GM12878 (cell line): Measurements from ENCODE around the gene ANKRD55. TPM values are rescaled to one million over a fixed set of nuclear protein-coding genes. Genes with fewer than 3 reads are reported as not detected.

Source experiments
- ATAC-seq: fragments of 200-7000 bp; cut with Tn5 transposase; 3 replicates; pipeline ENCODE4 v1.9.1; 2020; ENCODE audit warnings: mild to moderate bottlenecking, moderate library complexity
- BruUV-seq: library from RNA; stranded (reverse); fragments of 400-500 nt; replicated peaks from 2 replicates; lab custom pipeline; 2021; lab: Mats Ljungman, UMichigan
- CTCF ChIA-PET: fragments of 300-600 bp; sonication (Branson Sonifier 250); formaldehyde crosslinking; extraction: SDS; loops from one replicate; lab custom pipeline; 2021; ENCODE audit warnings: inconsistent platforms; lab: Yijun Ruan, JAX
- POLR2A ChIA-PET: fragments of 350-600 bp; formaldehyde crosslinking; extraction: SDS; loops from one replicate; lab custom pipeline; 2021; ENCODE audit warnings: inconsistent platforms; lab: Charles Lee
- RAD21 ChIA-PET: fragments of 300-600 bp; sonication (Branson Sonifier 250); formaldehyde crosslinking; loops from one replicate; lab custom pipeline; 2023; ENCODE audit warnings: antibody characterized with exemption; ENCODE audit not compliant: unreplicated experiment; lab: Charles Lee
- SMC1A ChIA-PET: fragments of 300-600 bp; sonication (Branson Sonifier 250); formaldehyde crosslinking; loops from one replicate; lab custom pipeline; 2023; ENCODE audit not compliant: unreplicated experiment, uncharacterized antibody; lab: Charles Lee
- DNase-seq: peaks from one replicate; pipeline ENCODE4 v3.0.0-alpha.2; 2011; ENCODE audit warnings: low read depth, low spot score
- FAIRE-seq: peaks from 3 replicates; lab custom pipeline; 2011; peaks lifted over from hg19 to GRCh38; lab: Jason Lieb, UNC
- H2AFZ ChIP-seq: 2 replicates; pipeline ENCODE4 v1.6.0; 2011; ENCODE audit warnings: low read depth, low read length, control low read depth; ENCODE audit not compliant: control insufficient read depth
- H3K27ac ChIP-seq: 2 replicates; pipeline ENCODE4 v1.5.1; 2011; ENCODE audit warnings: control low read depth; ENCODE audit not compliant: control insufficient read depth, insufficient read depth
- H3K27me3 ChIP-seq, 2 experiments: replicated peaks in 1 of 2; 2 replicates each; pipeline versions ENCODE4 v1.6.0 to v1.6.1; 2011; ENCODE audit warnings: low read length in 1 of 2; ENCODE audit not compliant: control insufficient read depth in 2 of 2, insufficient read depth in 2 of 2
- H3K36me3 ChIP-seq, 2 experiments: 2 replicates each; pipeline ENCODE4 v1.5.1; 2011; ENCODE audit warnings: low read length in 1 of 2; ENCODE audit not compliant: control insufficient read depth in 2 of 2, insufficient read depth in 2 of 2
- H3K4me1 ChIP-seq: 2 replicates; pipeline ENCODE4 v1.6.1; 2011; ENCODE audit warnings: mild to moderate bottlenecking, low read length, moderate library complexity, mixed read lengths; ENCODE audit not compliant: control insufficient read depth, insufficient read depth
- H3K4me2 ChIP-seq: 2 replicates; pipeline ENCODE4 v1.6.0; 2011; ENCODE audit warnings: control low read depth; ENCODE audit not compliant: control insufficient read depth, insufficient read depth
- H3K4me3 ChIP-seq: fragments of 200-600 bp; sonication (generic); 2 replicates; pipeline ENCODE4 v1.5.1; 2016
- H3K79me2 ChIP-seq: 2 replicates; pipeline ENCODE4 v1.6.0; 2011; ENCODE audit warnings: low read length; ENCODE audit not compliant: control insufficient read depth, insufficient read depth
- H3K9ac ChIP-seq: 2 replicates; pipeline ENCODE4 v1.8.0; 2011; ENCODE audit warnings: low read length, control low read depth, mixed read lengths; ENCODE audit not compliant: control insufficient read depth, insufficient read depth
- H3K9me3 ChIP-seq: replicated peaks from 3 replicates; pipeline ENCODE4 v1.5.1; 2011; ENCODE audit warnings: mild to moderate bottlenecking, low read length; ENCODE audit not compliant: control insufficient read depth, insufficient read depth
- H4K20me1 ChIP-seq: 2 replicates; pipeline ENCODE4 v1.6.0; 2011; ENCODE audit not compliant: control insufficient read depth, insufficient read depth
- BACH1 ChIP-seq: fragments of 450-650 bp; IDR thresholded peaks from 2 replicates; pipeline ENCODE4 v1.6.1; 2017; ENCODE audit warnings: mild to moderate bottlenecking, borderline replicate concordance
- BHLHE40 ChIP-seq, 2 experiments: fragments of 450-650 bp in 1 of 2; IDR thresholded peaks; 2 replicates each; pipeline ENCODE4 v1.6.1; 2011 to 2017; ENCODE audit warnings: low read depth in 2 of 2, borderline replicate concordance in 1 of 2, improper control_type of control experiment in 1 of 2, low read length in 1 of 2, mild to moderate bottlenecking in 1 of 2
- IKZF1 ChIP-seq: fragments of 450-650 bp; conservative IDR thresholded peaks from 2 replicates; pipeline ENCODE4 v1.6.1; 2017; ENCODE audit warnings: antibody characterized with exemption, mild to moderate bottlenecking
- IKZF2 ChIP-seq, 2 experiments: fragments of 450-650 bp; IDR thresholded peaks; 2 replicates each; pipeline ENCODE4 v1.6.1; 2017; ENCODE audit warnings: mild to moderate bottlenecking in 2 of 2, moderate library complexity in 2 of 2
- MTA2 ChIP-seq: fragments of 450-650 bp; IDR thresholded peaks from 2 replicates; pipeline ENCODE4 v1.6.1; 2016; ENCODE audit warnings: low read depth, mild to moderate bottlenecking, moderate library complexity
- NR2F1 ChIP-seq: fragments of 450-650 bp; conservative IDR thresholded peaks from 2 replicates; pipeline ENCODE4 v1.6.1; 2017; ENCODE audit warnings: mild to moderate bottlenecking
- RAD51 ChIP-seq: fragments of 450-650 bp; IDR thresholded peaks from 2 replicates; pipeline ENCODE4 v1.6.1; 2016; ENCODE audit warnings: moderate library complexity, mild to moderate bottlenecking, inconsistent platforms
- RCOR1 ChIP-seq: conservative IDR thresholded peaks from 2 replicates; pipeline ENCODE4 v1.6.1; 2012; ENCODE audit warnings: low read depth, low read length, improper control_type of control experiment
- RUNX3 ChIP-seq: IDR thresholded peaks from 2 replicates; pipeline ENCODE4 v1.6.1; 2012; ENCODE audit warnings: low read length, inconsistent platforms
- SPI1 ChIP-seq: IDR thresholded peaks from 2 replicates; pipeline ENCODE4 v1.6.1; 2011; ENCODE audit warnings: low read depth, mild to moderate bottlenecking, low read length, moderate library complexity, borderline replicate concordance; ENCODE audit not compliant: insufficient read depth
- SREBF1 ChIP-seq: IDR thresholded peaks from 2 replicates; pipeline ENCODE4 v1.6.1; 2012; ENCODE audit warnings: mild to moderate bottlenecking, low read length
- SRF ChIP-seq, 2 experiments: IDR thresholded peaks; 2 replicates each; pipeline ENCODE4 v1.6.1; 2011; ENCODE audit warnings: low read depth in 2 of 2, low read length in 2 of 2, mild to moderate bottlenecking in 1 of 2, moderate library complexity in 1 of 2
- WRNIP1 ChIP-seq: IDR thresholded peaks from 2 replicates; pipeline ENCODE4 v1.6.1; 2011; ENCODE audit warnings: low read depth, low read length, improper control_type of control experiment, borderline replicate concordance
- YBX1 ChIP-seq: fragments of 450-650 bp; IDR thresholded peaks from 2 replicates; pipeline ENCODE4 v1.6.1; 2016; ENCODE audit warnings: antibody characterized with exemption
- ZNF217 ChIP-seq: fragments of 450-650 bp; IDR thresholded peaks from 2 replicates; pipeline ENCODE4 v1.6.1; 2017; ENCODE audit warnings: antibody characterized with exemption, mild to moderate bottlenecking
- ZNF24 ChIP-seq: fragments of 450-650 bp; IDR thresholded peaks from 2 replicates; pipeline ENCODE4 v1.6.1; 2017; ENCODE audit warnings: antibody characterized with exemption, mild to moderate bottlenecking
- ZNF687 ChIP-seq: fragments of 450-650 bp; IDR thresholded peaks from 2 replicates; pipeline ENCODE4 v1.6.1; 2017; ENCODE audit warnings: mild to moderate bottlenecking, moderate library complexity
- WGBS: methylation state at CpG from one replicate; pipeline ENCODE4 v1.1.6; 2016; ENCODE audit warnings: low lambda C conversion rate; ENCODE audit not compliant: insufficient replicate concordance, insufficient coverage; ENCODE audit errors: missing lambda C conversion rate; 5-methylcytosine and 5-hydroxymethylcytosine counted together
- in situ Hi-C: fragments of 300-500 bp; cut with MboI; formaldehyde crosslinking; loops from 9 replicates; pipeline ENCODE4 v1.14.3; 2018; ENCODE audit warnings: mixed read lengths
- intact Hi-C: fragments of 100-400 bp; cut with micrococcal nuclease; formaldehyde crosslinking; loops from one replicate; pipeline ENCODE4 v1.14.2; 2022; ENCODE audit not compliant: unreplicated experiment
- polyA plus RNA-seq, 11 experiments: library from polyadenylated mRNA; depleted of rRNA in 4 of 11; unstranded in 6 of 11; stranded (reverse) in 5 of 11; fragments of >200 nt; fragmentation: Nextera tagmentation in 4 of 11; fragmentation: Illumina TruSeq in 1 of 11; extraction: Ambion mirVana in 4 of 11; extraction: Trizol in 1 of 11; gene quantifications; 1 replicate in 1 of 11; 2 replicates in 10 of 11; pipeline versions ENCODE4 v1.2.1 to v1.2.3, GENCODE V29; 2011 to 2016; ENCODE audit warnings: inconsistent platforms in 2 of 11, missing spikeins in 2 of 11, low read depth in 1 of 11
- total RNA-seq, 4 experiments: library from RNA; depleted of rRNA in 3 of 4; stranded (reverse); fragments of >200 nt in 3 of 4; fragmentation: Illumina TruSeq in 1 of 4; extraction: Trizol in 1 of 4; gene quantifications; 2 replicates each; pipeline versions ENCODE4 v1.2.1 to v1.2.3, GENCODE V29; 2013 to 2021

ANKRD55 gene
- total and polyA plus RNA-seq, 10 of the 15 experiments (the other 5 are each of a cell fraction or from before 2014, with no cell fraction given), result 0.04 TPM; not detected in 9

- no peaks in the 10 kb centered on the region for H3K27me3 ChIP-seq
- SMC1A ChIA-PET, result interaction anchor here (0.7 to 4.4 kb wide), 10 partner anchors 12 to 101 kb away, joined by 3 to 42 read pairs (median 4); partner anchors contain the start of gene IL6ST
- no peak overlapping the region for H3K27ac ChIP-seq
- FAIRE-seq, result peak; percentile 84
- 4% methylated on average over 2 of the region's 2 CpGs for WGBS
- no TSS peak for BruUV-seq
- H3K36me3 ChIP-seq, result no peaks in the 10 kb centered on the region
- H3K4me3 ChIP-seq, result no peak overlapping the region
- DNase-seq, result no peak
- ATAC-seq, result peak; percentile 69
- H4K20me1 ChIP-seq, result no peaks in the 10 kb centered on the region
- no peak overlapping the region for H3K9ac ChIP-seq
- no peaks in the 10 kb centered on the region for H3K79me2 ChIP-seq
- TF ChIP-seq ZNF687 (peak; percentile 51; the same call in 1 of the 2 replicates), RAD51 (peak; percentile 81), IKZF1 (peak; percentile 37), SPI1 (peak; percentile 39; the same call in 1 of the 2 replicates), YBX1 (no peak), MTA2 (0 out of 2 replicates have a peak, but pooled peaks have one; percentile 10), WRNIP1 (no peak), NR2F1 (0 out of 2 replicates have a peak, but pooled peaks have one; percentile 40), RCOR1 (0 out of 2 replicates have a peak, but pooled peaks have one; percentile 49), BHLHE40 (IDR thresholded peaks at IDR 0.05; ENCODE audit: borderline replicate concordance in 1 of 2, low read depth in 2 of 2, low read length in 1 of 2) (peak; percentile 91 to 93), SRF (IDR thresholded peaks at IDR 0.05; ENCODE audit: low read depth in 2 of 2, low read length in 2 of 2) (no peak), ZNF217 (peak; percentile 96), IKZF2 (IDR thresholded peaks at IDR 0.05) (peak; percentile 15 to 24; a peak in 2 of 4 replicates), BACH1 (no peak), RUNX3 (peak; percentile 28; the same call in 1 of the 2 replicates), SREBF1 (0 out of 2 replicates have a peak, but pooled peaks have one; percentile 33), ZNF24 (0 out of 2 replicates have a peak, but pooled peaks have one; percentile 21)
- intact Hi-C loops (no loop called here), in situ Hi-C loops (no loop called here)
- RAD21 ChIA-PET, result interaction anchor here (0.9 to 1.7 kb wide), 8 partner anchors 9 to 134 kb away, joined by 3 to 6 read pairs (median 4); no protein-coding TSS in a partner anchor
- peaks cover 6% of the 10 kb centered on the region for H3K4me1 ChIP-seq
- POLR2A ChIA-PET, result interaction anchor here (1.0 kb wide), 2 partner anchors 12 to 75 kb away, joined by 3 read pairs; no protein-coding TSS in a partner anchor
- H2AFZ ChIP-seq, result no peak overlapping the region
- H3K4me2 ChIP-seq, result no peak overlapping the region
- CTCF ChIA-PET, result interaction anchor here (1.0 to 2.1 kb wide), 7 partner anchors 12 to 194 kb away, joined by 3 to 9 read pairs (median 3); no protein-coding TSS in a partner anchor
- H3K9me3 ChIP-seq, result no peaks in the 10 kb centered on the region
These were observed 162.2 kb downstream of the ANKRD55 start for GRCh38 chr5:56070851-56071465.
